Mesendoderm (in vitro differentiated cells): ENCODE results near the gene CARS2.

Experiments used
- DNase-seq: peaks from one replicate; pipeline ENCODE4 v3.0.0; 2013
- H2AK5ac ChIP-seq: 2 replicates; pipeline ENCODE4 v1.6.1; 2013; ENCODE audit warnings: low read length, inconsistent platforms
- H2BK120ac ChIP-seq: 2 replicates; pipeline ENCODE4 v1.6.1; 2013; ENCODE audit warnings: low read depth, mild to moderate bottlenecking, low read length, moderate library complexity, mixed read lengths
- H2BK15ac ChIP-seq: replicated peaks from 2 replicates; pipeline ENCODE4 v1.6.1; 2013; ENCODE audit warnings: low read depth, mild to moderate bottlenecking, moderate library complexity
- H2BK5ac ChIP-seq: 2 replicates; pipeline ENCODE4 v1.6.1; 2013; ENCODE audit warnings: low read length, inconsistent platforms
- H3K18ac ChIP-seq: 2 replicates; pipeline ENCODE4 v1.6.1; 2013; ENCODE audit warnings: mild to moderate bottlenecking, low read length, mixed read lengths
- H3K23ac ChIP-seq: one replicate; pipeline ENCODE4 v1.6.1; 2013; ENCODE audit warnings: low read length
- H3K27ac ChIP-seq: 2 replicates; pipeline ENCODE4 v1.5.1; 2013; ENCODE audit warnings: low read depth, mild to moderate bottlenecking, inconsistent platforms, low read length, moderate library complexity
- H3K27me3 ChIP-seq: 2 replicates; pipeline ENCODE4 v1.6.1; 2013; ENCODE audit warnings: low read length, control low read depth, mild to moderate bottlenecking, inconsistent platforms; ENCODE audit not compliant: insufficient read depth, poor library complexity
- H3K36me3 ChIP-seq: 2 replicates; pipeline ENCODE4 v1.6.1; 2013; ENCODE audit warnings: low read length, inconsistent platforms; ENCODE audit not compliant: control insufficient read depth, insufficient read depth
- H3K4ac ChIP-seq: one replicate; pipeline ENCODE4 v1.6.1; 2013; ENCODE audit warnings: low read depth, mild to moderate bottlenecking, low read length, moderate library complexity
- H3K4me1 ChIP-seq: 2 replicates; pipeline ENCODE4 v1.6.1; 2013; ENCODE audit warnings: low read depth, low read length, inconsistent platforms; ENCODE audit not compliant: control insufficient read depth
- H3K4me2 ChIP-seq: 2 replicates; pipeline ENCODE4 v1.6.1; 2013; ENCODE audit warnings: low read length
- H3K4me3 ChIP-seq: 2 replicates; pipeline ENCODE4 v1.5.1; 2013; ENCODE audit warnings: mild to moderate bottlenecking, low read length
- H3K56ac ChIP-seq: one replicate; pipeline ENCODE4 v1.6.1; 2013; ENCODE audit warnings: low read length
- H3K79me1 ChIP-seq: 2 replicates; pipeline ENCODE4 v1.6.1; 2013; ENCODE audit warnings: low read length, inconsistent platforms
- H3K79me2 ChIP-seq: 2 replicates; pipeline ENCODE4 v1.6.1; 2013; ENCODE audit warnings: mild to moderate bottlenecking, low read length; ENCODE audit not compliant: control insufficient read depth, insufficient read depth
- H3K9ac ChIP-seq: 2 replicates; pipeline ENCODE4 v1.6.1; 2013; ENCODE audit warnings: low read length, inconsistent platforms
- H4K5ac ChIP-seq: one replicate; pipeline ENCODE4 v1.6.1; 2013; ENCODE audit warnings: low read length
- H4K8ac ChIP-seq: one replicate; pipeline ENCODE4 v1.6.1; 2013; ENCODE audit warnings: low read depth, mild to moderate bottlenecking, control low read depth, low read length, moderate library complexity
- WGBS: extraction: QIAGEN DNeasy Blood & Tissue Kit; methylation state at CpG from one replicate; pipeline ENCODE4 v1.1.7; 2013; ENCODE audit warnings: low lambda C conversion rate, missing lambda C conversion rate; ENCODE audit not compliant: insufficient coverage; ENCODE audit errors: extremely low coverage; 5-methylcytosine and 5-hydroxymethylcytosine counted together

The CARS2 gene

DNA sequence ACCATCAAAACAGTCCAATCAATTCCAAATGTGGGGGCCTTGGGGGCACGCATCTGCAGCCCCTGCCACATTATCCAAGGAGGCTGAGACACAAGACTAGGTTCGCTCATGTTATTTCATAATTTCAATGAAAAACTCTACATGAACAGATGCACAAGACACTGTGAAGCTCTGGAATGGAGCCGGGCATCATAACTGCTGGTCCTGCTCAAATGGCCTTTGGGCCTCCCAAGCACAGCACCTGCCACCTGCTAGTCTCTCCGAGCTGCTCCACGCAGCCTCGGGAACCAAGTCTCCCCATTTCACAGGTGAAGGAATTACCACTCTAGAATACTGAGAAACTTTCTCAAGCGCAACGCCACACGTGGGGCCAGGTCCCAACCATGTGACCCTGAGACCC lies 16.9 kb downstream of the CARS2 start:
- Histone ChIP-seq H3K4me3 (no peak overlapping the region), H2AK5ac (no peak overlapping the region), H3K27ac (no peak overlapping the region), H3K4me2 (no peak overlapping the region), H2BK120ac (no peak overlapping the region), H3K79me1 (no peaks in the 10 kb centered on the region), H4K8ac (no peak overlapping the region), H3K56ac (no peak overlapping the region), H3K36me3 (no peaks in the 10 kb centered on the region), H4K5ac (no peak overlapping the region), H2BK15ac (no peak overlapping the region), H3K79me2 (no peaks in the 10 kb centered on the region), H3K9ac (no peak overlapping the region), H3K18ac (no peak overlapping the region), H3K23ac (no peak overlapping the region), H3K4ac (no peak overlapping the region), H3K27me3 (no peaks in the 10 kb centered on the region), H3K4me1 (no peaks in the 10 kb centered on the region), H2BK5ac (no peak overlapping the region)
- no CpG with 5 or more reads among the region's 9 CpGs for WGBS
- no peak for DNase-seq

DNA sequence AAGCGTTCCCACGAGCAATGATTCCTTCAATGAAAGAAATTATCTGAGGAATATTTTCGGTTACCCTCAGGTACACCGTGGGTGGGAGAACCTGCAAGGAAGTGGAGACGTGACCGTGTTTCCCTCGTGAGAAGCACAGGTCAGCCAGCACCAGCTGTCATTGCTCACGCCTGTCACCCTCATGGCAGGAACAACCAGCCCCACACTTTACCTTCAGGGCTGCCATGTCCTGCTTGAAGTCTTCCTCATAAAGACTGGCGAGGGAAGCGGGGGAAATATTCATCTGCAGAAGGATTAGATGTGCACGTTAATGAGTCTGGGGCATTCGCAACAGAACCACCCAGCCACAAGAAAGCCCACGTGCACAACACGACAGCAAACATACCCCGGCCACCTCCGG lies 18.2 kb downstream of the CARS2 start:
- Histone ChIP-seq H3K36me3 (no peaks in the 10 kb centered on the region), H3K27ac (no peak overlapping the region), H4K8ac (no peak overlapping the region), H3K4me1 (no peaks in the 10 kb centered on the region), H3K23ac (no peak overlapping the region), H3K79me1 (no peaks in the 10 kb centered on the region), H3K27me3 (no peaks in the 10 kb centered on the region), H3K9ac (no peak overlapping the region), H3K4ac (no peak overlapping the region), H2BK120ac (no peak overlapping the region), H2AK5ac (no peak overlapping the region), H3K79me2 (no peaks in the 10 kb centered on the region), H3K18ac (no peak overlapping the region), H2BK5ac (no peak overlapping the region), H3K56ac (no peak overlapping the region), H2BK15ac (no peak overlapping the region), H3K4me3 (no peak overlapping the region), H3K4me2 (no peak overlapping the region), H4K5ac (no peak overlapping the region)
- DNase-seq: no peak
- WGBS: no CpG with 5 or more reads among the region's 16 CpGs

DNA sequence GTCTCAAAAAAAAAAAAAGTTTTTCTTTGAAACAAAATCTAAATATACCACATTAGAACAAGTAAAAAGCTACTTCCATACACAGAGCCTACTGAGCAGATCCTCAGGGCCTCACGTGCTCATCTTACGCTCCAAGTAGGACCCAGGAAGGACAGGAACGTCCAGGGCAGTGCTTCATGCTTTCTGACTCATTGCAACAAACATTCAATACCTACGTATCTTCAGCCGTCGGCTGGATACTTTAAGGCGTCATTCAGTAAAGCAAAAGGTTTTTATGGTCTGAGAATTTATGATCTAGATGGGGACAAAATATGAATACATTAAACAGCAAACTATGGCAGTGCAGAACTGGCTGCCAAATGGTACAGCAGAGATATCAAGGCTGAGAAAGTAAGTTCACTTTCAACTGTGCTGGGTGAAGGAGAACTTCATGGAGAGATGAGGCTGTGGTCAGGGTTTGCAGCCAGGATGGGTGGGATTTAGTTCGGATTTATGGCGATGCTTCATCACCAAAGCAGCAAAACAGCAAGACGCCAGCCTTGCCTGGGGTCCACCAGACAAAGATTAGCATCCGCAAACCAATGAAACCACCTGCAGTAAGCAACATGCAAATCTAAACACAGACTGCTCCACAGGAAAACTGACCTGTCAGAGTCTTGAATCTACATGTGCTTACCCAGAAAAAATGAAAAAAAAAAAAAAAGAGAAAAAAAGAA lies 20.5 kb downstream of the CARS2 start:
- Histone ChIP-seq H3K27me3 (no peaks in the 10 kb centered on the region), H4K8ac (no peak overlapping the region), H3K4me1 (no peaks in the 10 kb centered on the region), H3K4me3 (no peak overlapping the region), H3K9ac (no peak overlapping the region), H4K5ac (no peak overlapping the region), H2BK5ac (no peak overlapping the region), H3K27ac (no peak overlapping the region), H3K36me3 (peaks cover 2% of the 10 kb centered on the region), H2BK15ac (no peak overlapping the region), H2BK120ac (no peak overlapping the region), H3K56ac (no peak overlapping the region), H3K23ac (no peak overlapping the region), H3K4ac (no peak overlapping the region), H3K79me2 (no peaks in the 10 kb centered on the region), H3K18ac (no peak overlapping the region), H2AK5ac (no peak overlapping the region), H3K79me1 (no peaks in the 10 kb centered on the region), H3K4me2 (no peak overlapping the region)
- no CpG with 5 or more reads among the region's 11 CpGs for WGBS
- DNase-seq: no peak

DNA sequence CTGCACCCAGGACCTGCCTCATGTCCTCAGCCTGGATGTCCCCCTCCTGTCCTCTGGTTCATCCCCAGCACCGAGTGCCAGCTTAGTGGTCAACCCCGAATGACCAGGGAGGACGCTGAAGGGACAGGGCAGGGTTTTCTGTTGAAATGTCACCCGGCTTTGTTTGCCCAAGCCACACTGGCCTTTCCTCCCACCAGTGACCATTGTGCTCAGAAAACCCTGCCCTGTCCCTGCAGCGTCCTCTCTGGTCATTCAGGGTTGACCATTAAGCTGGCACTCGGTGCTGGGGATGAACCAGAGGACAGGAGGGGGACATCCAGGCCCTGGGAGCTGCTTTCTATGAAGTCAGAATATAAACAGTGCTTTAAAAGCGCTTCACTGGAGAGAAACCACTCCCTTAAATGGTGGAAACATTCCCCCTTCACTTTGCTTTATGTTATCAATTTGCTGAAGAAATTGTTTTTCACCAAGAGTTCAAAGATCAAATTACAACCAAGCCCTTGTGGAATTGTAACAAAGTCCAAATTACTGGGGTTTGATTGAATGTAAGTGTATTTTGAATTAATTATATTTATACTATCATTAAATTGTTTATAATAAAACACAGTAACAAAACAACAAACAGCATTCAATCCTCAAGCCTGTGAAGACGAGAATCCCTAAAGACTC lies 21.4 kb downstream of the CARS2 start:
- Histone ChIP-seq H4K8ac (no peak overlapping the region), H3K18ac (no peak overlapping the region), H3K27me3 (no peaks in the 10 kb centered on the region), H3K27ac (no peak overlapping the region), H3K4me3 (no peak overlapping the region), H3K4me1 (no peaks in the 10 kb centered on the region), H3K4me2 (no peak overlapping the region), H2BK120ac (no peak overlapping the region), H3K9ac (no peak overlapping the region), H3K4ac (no peak overlapping the region), H2BK15ac (no peak overlapping the region), H2AK5ac (no peak overlapping the region), H3K79me1 (no peaks in the 10 kb centered on the region), H4K5ac (no peak overlapping the region), H3K36me3 (peaks cover 2% of the 10 kb centered on the region), H3K23ac (no peak overlapping the region), H2BK5ac (no peak overlapping the region), H3K79me2 (no peaks in the 10 kb centered on the region), H3K56ac (no peak overlapping the region)
- WGBS: no CpG with 5 or more reads among the region's 8 CpGs
- no peak for DNase-seq

DNA sequence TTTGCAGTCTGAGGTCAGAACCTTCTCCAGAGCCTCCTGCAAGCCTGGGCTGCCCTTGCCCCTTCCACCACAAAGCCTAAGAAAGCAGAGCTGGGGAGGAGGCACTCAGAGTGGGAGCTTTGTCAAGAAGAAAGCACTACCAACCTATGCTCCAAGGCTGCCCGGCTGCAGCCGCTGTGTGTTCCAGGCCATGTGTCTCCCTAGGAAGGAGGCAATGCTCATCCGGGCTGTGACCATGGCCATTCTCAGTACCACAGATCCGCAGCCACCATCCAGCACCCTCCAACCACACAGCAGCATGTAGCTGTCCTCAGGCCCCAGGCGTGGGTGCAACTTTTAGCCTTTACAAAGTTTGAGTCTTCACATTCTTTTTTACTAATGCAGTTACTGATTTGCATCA lies 22.0 kb downstream of the CARS2 start:
- no peak overlapping the region for H2BK5ac ChIP-seq
- no peak overlapping the region for H3K4me3 ChIP-seq
- no peak for DNase-seq
- no peaks in the 10 kb centered on the region for H3K79me1 ChIP-seq
- H2BK120ac ChIP-seq: no peak overlapping the region
- no peak overlapping the region for H3K9ac ChIP-seq
- H3K27ac ChIP-seq: no peak overlapping the region
- no peak overlapping the region for H3K56ac ChIP-seq
- H2BK15ac ChIP-seq: no peak overlapping the region
- H4K8ac ChIP-seq: no peak overlapping the region
- no peak overlapping the region for H3K23ac ChIP-seq
- no peaks in the 10 kb centered on the region for H3K79me2 ChIP-seq
- WGBS: no CpG with 5 or more reads among the region's 5 CpGs
- H3K27me3 ChIP-seq: no peaks in the 10 kb centered on the region
- H3K18ac ChIP-seq: no peak overlapping the region
- no peak overlapping the region for H2AK5ac ChIP-seq
- H3K4ac ChIP-seq: no peak overlapping the region
- H3K36me3 ChIP-seq: peaks cover 3% of the 10 kb centered on the region
- no peak overlapping the region for H4K5ac ChIP-seq
- H3K4me1 ChIP-seq: no peaks in the 10 kb centered on the region
- no peak overlapping the region for H3K4me2 ChIP-seq
